Measurements from ENCODE around the gene ODC1. TPM values are rescaled to one million over a fixed set of nuclear protein-coding genes. Genes with fewer than 3 reads are reported as not detected.

The ODC1 gene
- total and polyA plus RNA-seq, 2 donors = 49.6 to 127 TPM

DNA sequence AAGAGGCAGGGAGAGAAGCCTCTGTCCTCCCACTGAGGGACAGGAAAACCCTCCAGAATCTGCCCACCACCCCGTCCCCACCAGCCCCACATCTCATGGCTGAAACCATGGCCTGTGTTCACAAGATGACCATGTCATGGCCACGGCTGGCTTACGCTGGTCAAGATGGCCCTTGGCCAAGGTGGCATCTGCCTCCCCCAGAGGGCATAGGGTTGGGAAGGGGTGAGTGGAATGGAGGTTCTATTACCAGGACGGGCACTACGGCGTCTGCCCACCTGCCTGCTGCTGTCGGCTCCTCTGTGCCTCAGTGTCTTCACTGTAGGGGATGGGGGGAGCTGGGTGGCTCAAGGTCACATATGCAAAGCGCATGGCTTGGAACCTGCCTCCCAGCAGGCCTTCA, 19.8 kb downstream of the ODC1 start:
- H3K9me3 ChIP-seq (ENCODE audit: control insufficient read depth in 2 of 2, insufficient read depth in 1 of 2, low read length in 1 of 2) = no peaks in the 10 kb centered on the region
- 98% methylated on average over 8 of the region's 8 CpGs for WGBS
- no peak overlapping the region for H3K27ac ChIP-seq (ENCODE audit: low read depth in 1 of 2, low read length in 1 of 2)
- H3K27me3 ChIP-seq (ENCODE audit: control insufficient read depth in 2 of 2, insufficient read depth in 1 of 2, low read length in 1 of 2) = peaks cover 19 to 23% of the 10 kb centered on the region in 2 donors
- peaks cover 0 to 23% of the 10 kb centered on the region in 2 donors for H3K36me3 ChIP-seq (ENCODE audit: control insufficient read depth in 2 of 2, insufficient read depth in 2 of 2, low read length in 1 of 2)
- H3K4me1 ChIP-seq (ENCODE audit: control insufficient read depth in 2 of 2, insufficient read depth in 2 of 2, low read length in 2 of 2) = peaks cover 2 to 9% of the 10 kb centered on the region in 2 donors
- no peak overlapping the region for H3K4me3 ChIP-seq (ENCODE audit: low read length in 2 of 2)
- DNase-seq (ENCODE audit: low read depth in 6 of 9, low spot score in 9 of 9) = no peak

DNA sequence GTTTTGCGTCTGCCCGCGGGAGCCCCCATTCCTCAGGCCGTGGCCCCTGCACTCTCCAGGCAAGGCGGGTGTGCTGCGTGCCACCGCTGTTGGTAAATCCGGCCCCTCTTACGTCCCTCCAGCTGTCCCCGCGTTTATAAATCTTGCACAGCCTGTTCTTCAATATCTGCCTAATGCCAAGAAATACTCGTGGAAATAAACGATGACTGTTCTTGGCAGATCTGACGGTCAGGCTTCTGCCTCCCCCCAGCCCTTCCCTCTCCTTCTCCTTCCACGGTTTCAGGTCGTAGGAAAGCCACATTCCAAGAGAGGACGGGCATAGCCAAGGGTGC, 20.5 kb downstream of the ODC1 start:
- peaks cover 2 to 31% of the 10 kb centered on the region in 2 donors for H3K36me3 ChIP-seq (ENCODE audit: control insufficient read depth in 2 of 2, insufficient read depth in 2 of 2, low read length in 1 of 2)
- no peak for DNase-seq (ENCODE audit: low read depth in 6 of 9, low spot score in 9 of 9)
- 96% methylated on average over 17 of the region's 17 CpGs for WGBS
- H3K9me3 ChIP-seq (ENCODE audit: control insufficient read depth in 2 of 2, insufficient read depth in 1 of 2, low read length in 1 of 2) = no peaks in the 10 kb centered on the region
- no peak overlapping the region for H3K4me3 ChIP-seq (ENCODE audit: low read length in 2 of 2)
- peaks cover 2 to 9% of the 10 kb centered on the region in 2 donors for H3K4me1 ChIP-seq (ENCODE audit: control insufficient read depth in 2 of 2, insufficient read depth in 2 of 2, low read length in 2 of 2)
- no peak overlapping the region for H3K27ac ChIP-seq (ENCODE audit: low read depth in 1 of 2, low read length in 1 of 2)
- H3K27me3 ChIP-seq (ENCODE audit: control insufficient read depth in 2 of 2, insufficient read depth in 1 of 2, low read length in 1 of 2) = peaks cover 14 to 16% of the 10 kb centered on the region in 2 donors

DNA sequence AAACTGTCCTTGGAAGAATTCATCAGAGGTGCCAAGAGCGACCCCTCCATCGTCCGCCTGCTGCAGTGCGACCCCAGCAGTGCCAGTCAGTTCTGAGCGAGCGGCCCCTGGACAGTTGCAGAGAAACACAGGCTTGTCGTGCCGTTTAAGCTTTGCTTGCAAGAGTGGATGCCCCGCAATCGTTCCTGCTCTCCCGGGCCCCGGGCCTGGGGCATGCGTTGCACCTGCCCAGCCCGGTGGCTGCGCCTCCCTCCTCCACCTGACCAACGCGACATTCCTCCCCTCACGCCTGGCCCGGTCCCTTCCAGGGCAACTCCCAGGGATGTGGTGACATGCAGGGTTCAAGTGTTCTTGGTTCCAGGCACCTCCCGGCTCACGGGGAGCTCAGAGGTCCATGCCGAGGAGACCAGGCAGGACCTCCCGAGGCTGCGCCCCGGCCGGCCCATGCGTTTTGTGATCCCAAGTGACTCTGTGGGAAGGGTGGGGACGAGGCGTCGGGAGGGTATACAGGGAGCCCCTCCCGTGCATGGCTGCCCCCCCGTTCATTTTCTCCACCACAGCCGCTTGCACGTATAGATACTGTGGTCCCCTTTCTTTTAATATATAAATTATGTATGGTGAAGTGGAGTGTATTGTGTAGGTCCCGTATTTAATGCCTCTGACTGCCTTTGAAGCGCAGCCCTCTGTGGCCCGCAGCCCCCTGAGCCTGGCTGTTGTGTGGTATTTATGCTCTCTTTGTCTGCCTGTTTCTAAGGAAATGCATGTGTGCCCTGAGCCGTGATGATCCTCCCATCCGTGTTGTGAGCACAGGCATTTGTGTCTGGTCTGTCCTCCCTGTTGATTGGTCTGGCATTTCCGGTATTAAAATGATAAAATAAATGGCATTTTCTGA, 21.2 kb downstream of the ODC1 start:
- DNase-seq (ENCODE audit: low read depth in 6 of 9, low spot score in 9 of 9) = no peak
- 98% methylated on average over 40 of the region's 40 CpGs for WGBS
- Histone ChIP-seq H3K27me3 (ENCODE audit: control insufficient read depth in 2 of 2, insufficient read depth in 1 of 2, low read length in 1 of 2) (peaks cover 10% of the 10 kb centered on the region in 2 donors), H3K4me3 (ENCODE audit: low read length in 2 of 2) (no peak overlapping the region), H3K4me1 (ENCODE audit: control insufficient read depth in 2 of 2, insufficient read depth in 2 of 2, low read length in 2 of 2) (peaks cover 0 to 2% of the 10 kb centered on the region in 2 donors), H3K36me3 (ENCODE audit: control insufficient read depth in 2 of 2, insufficient read depth in 2 of 2, low read length in 1 of 2) (peaks cover 5 to 34% of the 10 kb centered on the region in 2 donors), H3K27ac (ENCODE audit: low read depth in 1 of 2, low read length in 1 of 2) (no peak overlapping the region), H3K9me3 (ENCODE audit: control insufficient read depth in 2 of 2, insufficient read depth in 1 of 2, low read length in 1 of 2) (no peaks in the 10 kb centered on the region)

DNA sequence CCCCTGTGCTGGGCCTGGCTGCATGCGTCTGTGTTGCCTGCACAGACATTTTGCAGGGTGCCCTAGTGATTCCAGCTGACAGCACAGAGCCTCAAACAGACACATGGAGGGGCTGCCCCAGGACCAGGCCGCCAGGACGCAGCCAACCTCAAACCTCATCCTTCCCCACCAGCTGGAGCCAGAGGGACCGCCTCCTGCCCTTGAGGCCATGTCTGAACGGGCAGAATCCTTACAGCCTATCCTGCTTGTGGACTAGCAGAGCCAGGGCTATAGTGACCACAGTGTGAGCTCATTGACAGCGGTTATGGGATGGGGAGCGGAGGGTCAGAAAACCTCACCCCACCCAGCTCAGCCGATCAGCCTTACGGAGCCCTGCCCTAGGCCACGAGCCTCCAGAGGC, 22.4 kb downstream of the ODC1 start:
- WGBS = 88% methylated on average over 10 of the region's 10 CpGs
- Histone ChIP-seq H3K9me3 (ENCODE audit: control insufficient read depth in 2 of 2, insufficient read depth in 1 of 2, low read length in 1 of 2) (no peaks in the 10 kb centered on the region), H3K4me3 (ENCODE audit: low read length in 2 of 2) (no peak overlapping the region), H3K27ac (ENCODE audit: low read depth in 1 of 2, low read length in 1 of 2) (no peak overlapping the region), H3K4me1 (ENCODE audit: control insufficient read depth in 2 of 2, insufficient read depth in 2 of 2, low read length in 2 of 2) (no peaks in the 10 kb centered on the region), H3K27me3 (ENCODE audit: control insufficient read depth in 2 of 2, insufficient read depth in 1 of 2, low read length in 1 of 2) (no peaks in the 10 kb centered on the region), H3K36me3 (ENCODE audit: control insufficient read depth in 2 of 2, insufficient read depth in 2 of 2, low read length in 1 of 2) (peaks cover 5 to 38% of the 10 kb centered on the region in 2 donors)
- no peak for DNase-seq (ENCODE audit: low read depth in 6 of 9, low spot score in 9 of 9)

DNA sequence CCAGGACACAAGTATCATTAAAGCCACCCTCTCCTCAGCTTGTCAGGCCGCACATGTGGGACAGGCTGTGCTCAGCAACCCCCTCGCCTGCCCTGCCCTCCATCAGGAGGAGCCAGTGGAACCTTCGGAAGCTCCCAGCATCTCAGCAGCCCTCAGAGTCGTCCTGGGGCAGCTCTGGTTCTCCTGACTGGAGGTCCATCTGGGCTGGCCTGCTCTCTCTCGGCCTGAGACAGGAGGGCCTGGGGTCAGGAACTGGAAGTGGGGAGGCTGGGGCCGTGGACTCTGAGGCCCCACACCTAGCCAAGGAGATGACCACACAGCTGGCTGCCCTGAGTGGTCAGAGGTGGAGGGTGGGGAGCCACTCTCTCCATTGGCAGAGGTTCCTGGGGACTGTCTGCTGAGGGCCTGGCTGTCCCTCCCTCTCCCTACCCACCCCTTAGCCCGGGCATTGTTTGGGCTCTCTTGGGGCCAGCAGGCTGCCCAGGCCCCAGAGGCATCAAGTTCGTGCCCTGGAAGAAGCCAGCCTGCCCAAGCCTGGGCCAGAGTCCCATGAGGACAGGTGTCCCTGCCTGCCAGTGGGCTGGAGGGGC, 23.1 kb downstream of the ODC1 start:
- no peaks in the 10 kb centered on the region for H3K4me1 ChIP-seq (ENCODE audit: control insufficient read depth in 2 of 2, insufficient read depth in 2 of 2, low read length in 2 of 2)
- H3K27ac ChIP-seq (ENCODE audit: low read depth in 1 of 2, low read length in 1 of 2) = no peak overlapping the region
- H3K9me3 ChIP-seq (ENCODE audit: control insufficient read depth in 2 of 2, insufficient read depth in 1 of 2, low read length in 1 of 2) = no peaks in the 10 kb centered on the region
- DNase-seq (ENCODE audit: low read depth in 6 of 9, low spot score in 9 of 9) = no peak
- no peaks in the 10 kb centered on the region for H3K27me3 ChIP-seq (ENCODE audit: control insufficient read depth in 2 of 2, insufficient read depth in 1 of 2, low read length in 1 of 2)
- H3K36me3 ChIP-seq (ENCODE audit: control insufficient read depth in 2 of 2, insufficient read depth in 2 of 2, low read length in 1 of 2) = peaks cover 5 to 41% of the 10 kb centered on the region in 2 donors
- no peak overlapping the region for H3K4me3 ChIP-seq (ENCODE audit: low read length in 2 of 2)
- 90% methylated on average over 8 of the region's 8 CpGs for WGBS

DNA sequence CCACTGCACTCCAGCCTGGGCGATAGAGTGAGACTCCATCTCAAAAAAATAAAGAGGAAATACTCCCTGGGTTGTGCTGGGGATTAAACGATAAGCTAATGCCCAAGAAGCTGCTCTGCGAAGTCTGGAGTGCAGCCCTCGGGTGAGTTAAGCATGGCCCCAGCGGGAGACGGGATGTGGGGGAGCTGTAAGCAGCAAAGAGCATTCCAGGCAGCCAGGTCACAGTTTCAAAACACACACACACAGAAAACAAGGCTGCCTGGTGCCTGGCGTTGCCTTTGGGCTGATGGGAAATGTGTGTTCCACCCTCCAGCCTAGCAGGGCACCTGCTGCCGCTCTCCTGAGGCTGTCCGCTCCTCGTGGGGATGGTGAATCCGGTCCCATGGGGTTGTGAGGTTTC, 24.1 kb downstream of the ODC1 start:
- Histone ChIP-seq H3K4me3 (ENCODE audit: low read length in 2 of 2) (no peak overlapping the region), H3K4me1 (ENCODE audit: control insufficient read depth in 2 of 2, insufficient read depth in 2 of 2, low read length in 2 of 2) (no peaks in the 10 kb centered on the region), H3K9me3 (ENCODE audit: control insufficient read depth in 2 of 2, insufficient read depth in 1 of 2, low read length in 1 of 2) (no peaks in the 10 kb centered on the region), H3K27me3 (ENCODE audit: control insufficient read depth in 2 of 2, insufficient read depth in 1 of 2, low read length in 1 of 2) (no peaks in the 10 kb centered on the region), H3K36me3 (ENCODE audit: control insufficient read depth in 2 of 2, insufficient read depth in 2 of 2, low read length in 1 of 2) (peaks cover 5 to 45% of the 10 kb centered on the region in 2 donors), H3K27ac (ENCODE audit: low read depth in 1 of 2, low read length in 1 of 2) (no peak overlapping the region)
- DNase-seq (ENCODE audit: low read depth in 6 of 9, low spot score in 9 of 9) = no peak
- WGBS = 93% methylated on average over 11 of the region's 11 CpGs

DNA sequence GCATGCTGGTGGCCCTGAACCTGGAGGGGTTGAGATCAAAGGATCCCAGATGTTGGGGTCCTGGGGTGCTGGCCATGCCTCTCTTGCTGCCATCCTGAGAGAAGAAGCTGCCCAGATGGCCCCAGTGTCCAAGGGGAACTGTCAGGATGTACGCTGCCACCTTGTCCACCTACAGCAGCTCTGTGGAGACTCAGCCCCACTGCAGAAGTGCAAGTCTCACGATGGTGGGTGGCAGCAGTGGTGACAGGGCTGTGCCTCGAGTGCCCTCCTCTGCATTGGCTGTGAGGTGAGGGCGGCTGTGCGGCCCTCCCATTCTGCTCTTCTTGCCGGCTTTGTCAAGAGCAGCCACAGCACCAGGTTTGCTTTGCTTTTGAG, 24.7 kb downstream of the ODC1 start:
- H3K36me3 ChIP-seq (ENCODE audit: control insufficient read depth in 2 of 2, insufficient read depth in 2 of 2, low read length in 1 of 2) = peaks cover 5 to 45% of the 10 kb centered on the region in 2 donors
- WGBS = 80% methylated on average over 6 of the region's 6 CpGs
- H3K4me1 ChIP-seq (ENCODE audit: control insufficient read depth in 2 of 2, insufficient read depth in 2 of 2, low read length in 2 of 2) = no peaks in the 10 kb centered on the region
- no peaks in the 10 kb centered on the region for H3K9me3 ChIP-seq (ENCODE audit: control insufficient read depth in 2 of 2, insufficient read depth in 1 of 2, low read length in 1 of 2)
- no peaks in the 10 kb centered on the region for H3K27me3 ChIP-seq (ENCODE audit: control insufficient read depth in 2 of 2, insufficient read depth in 1 of 2, low read length in 1 of 2)
- DNase-seq (ENCODE audit: low read depth in 6 of 9, low spot score in 9 of 9) = no peak
- H3K27ac ChIP-seq (ENCODE audit: low read depth in 1 of 2, low read length in 1 of 2) = no peak overlapping the region
- no peak overlapping the region for H3K4me3 ChIP-seq (ENCODE audit: low read length in 2 of 2)

DNA sequence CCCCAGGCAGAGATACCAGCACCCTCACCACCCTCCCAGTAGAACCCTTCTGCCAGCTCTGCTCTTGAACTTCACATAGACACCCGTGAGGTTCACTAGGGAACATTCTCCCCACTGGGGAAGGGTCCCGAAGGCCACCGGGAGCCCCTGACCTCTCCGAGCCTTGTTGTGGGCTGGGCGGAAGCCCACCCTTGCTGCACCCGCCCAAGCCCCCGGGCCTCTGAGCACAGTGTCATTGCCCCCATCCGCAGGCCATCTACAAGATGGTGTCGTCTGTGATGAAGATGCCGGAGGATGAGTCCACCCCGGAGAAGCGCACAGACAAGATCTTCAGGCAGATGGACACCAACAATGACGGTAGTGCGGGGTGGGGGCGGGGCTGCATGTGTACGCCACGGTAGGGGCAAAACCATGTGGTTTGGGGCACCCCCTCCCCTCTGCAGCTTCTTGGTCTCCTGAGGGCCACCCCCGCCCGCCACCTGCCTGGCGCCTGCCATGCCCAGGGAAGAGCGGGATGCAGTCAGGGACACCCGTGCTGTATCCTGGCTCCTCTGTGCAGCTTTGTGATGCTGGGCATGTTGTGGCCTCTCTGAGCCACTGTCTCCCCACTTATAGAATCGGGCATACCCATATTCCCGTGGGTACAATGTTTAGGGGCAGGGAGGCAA, 25.3 kb downstream of the ODC1 start:
- Histone ChIP-seq H3K27me3 (ENCODE audit: control insufficient read depth in 2 of 2, insufficient read depth in 1 of 2, low read length in 1 of 2) (no peaks in the 10 kb centered on the region), H3K9me3 (ENCODE audit: control insufficient read depth in 2 of 2, insufficient read depth in 1 of 2, low read length in 1 of 2) (no peaks in the 10 kb centered on the region), H3K36me3 (ENCODE audit: control insufficient read depth in 2 of 2, insufficient read depth in 2 of 2, low read length in 1 of 2) (peaks cover 5 to 45% of the 10 kb centered on the region in 2 donors), H3K4me3 (ENCODE audit: low read length in 2 of 2) (no peak overlapping the region), H3K27ac (ENCODE audit: low read depth in 1 of 2, low read length in 1 of 2) (no peak overlapping the region), H3K4me1 (ENCODE audit: control insufficient read depth in 2 of 2, insufficient read depth in 2 of 2, low read length in 2 of 2) (no peaks in the 10 kb centered on the region)
- DNase-seq (ENCODE audit: low read depth in 6 of 9, low spot score in 9 of 9) = no peak
- WGBS = 96% methylated on average over 24 of the region's 24 CpGs

DNA sequence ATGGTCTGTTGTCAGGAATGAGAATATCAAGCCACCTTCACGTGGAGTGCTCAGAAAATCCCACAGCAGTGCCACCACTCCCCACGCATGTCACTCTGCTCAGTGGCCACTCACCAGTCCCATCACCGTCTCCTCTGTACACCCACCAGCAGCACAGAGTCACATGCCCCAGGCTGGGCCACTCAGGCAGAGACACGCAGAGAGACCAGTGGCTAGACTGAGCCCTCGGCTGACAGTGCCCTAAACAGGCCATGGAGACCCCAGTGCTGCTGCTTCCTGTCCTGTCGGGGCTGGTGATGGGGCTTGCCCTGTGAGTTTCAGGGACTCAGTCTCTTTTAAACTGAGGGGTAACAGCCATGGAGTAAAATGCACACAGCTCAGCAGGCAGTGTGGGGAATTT, 25.9 kb downstream of the ODC1 start:
- H3K9me3 ChIP-seq (ENCODE audit: control insufficient read depth in 2 of 2, insufficient read depth in 1 of 2, low read length in 1 of 2) = no peaks in the 10 kb centered on the region
- whole genome bisulfite sequencing = 89% methylated on average over 6 of the region's 6 CpGs
- peaks cover 5 to 39% of the 10 kb centered on the region in 2 donors for H3K36me3 ChIP-seq (ENCODE audit: control insufficient read depth in 2 of 2, insufficient read depth in 2 of 2, low read length in 1 of 2)
- no peaks in the 10 kb centered on the region for H3K27me3 ChIP-seq (ENCODE audit: control insufficient read depth in 2 of 2, insufficient read depth in 1 of 2, low read length in 1 of 2)
- H3K4me1 ChIP-seq (ENCODE audit: control insufficient read depth in 2 of 2, insufficient read depth in 2 of 2, low read length in 2 of 2) = no peaks in the 10 kb centered on the region
- DNase-seq (ENCODE audit: low read depth in 6 of 9, low spot score in 9 of 9) = no peak
- no peak overlapping the region for H3K27ac ChIP-seq (ENCODE audit: low read depth in 1 of 2, low read length in 1 of 2)
- no peak overlapping the region for H3K4me3 ChIP-seq (ENCODE audit: low read length in 2 of 2)
